SW480 (cell line): ENCODE data around the gene CSAG3.
"Not testable (repeated sequence)": the region's sequence is repeated elsewhere in the genome, so short reads cannot be mapped to it uniquely, and the experiment has no call there.

ENCODE experiments used
- DNase-seq: peaks from one replicate; pipeline ENCODE4 v3.0.0-alpha.2; 2016; ENCODE audit warnings: low spot score

The CSAG3 gene

GRCh38 chrX:152758918-152759317 lies at the start of gene CSAG3:
Gene CSAG3 (plus strand): TSS chrX:152759218.
- not testable (repeated sequence) for DNase-seq

GRCh38 chrX:152713195-152713594 lies 45.8 kb upstream of the CSAG3 start:
- not testable (repeated sequence) for DNase-seq

- not testable (repeated sequence) for DNase-seq
Observed at GRCh38 chrX:152713815-152714787, 44.9 kb upstream of the CSAG3 start, which contains the start of gene MAGEA2B. Gene MAGEA2B (plus strand): TSS chrX:152714628. CDS start chrX:152717107, 2,479 bp downstream.

- no peak for DNase-seq
Observed at GRCh38 chrX:152725409-152725808, 33.6 kb upstream of the CSAG3 start.

- no peak for DNase-seq
Observed at GRCh38 chrX:152733261-152733975, 25.6 kb upstream of the CSAG3 start, which contains the start of the genes CSAG1 and MAGEA12. Gene CSAG1 (minus strand): TSS chrX:152733721. CDS start chrX:152732460, 1,261 bp downstream. Gene MAGEA12 (plus strand): TSS chrX:152733757. CDS start chrX:152736162, 2,405 bp downstream.

- DNase-seq = not testable (repeated sequence)
Observed at GRCh38 chrX:152734143-152734858, 24.7 kb upstream of the CSAG3 start.

GRCh38 chrX:152735101-152735500 lies 23.9 kb upstream of the CSAG3 start:
- DNase-seq = no peak

- no peak for DNase-seq
Observed at GRCh38 chrX:152735860-152736511, 23.0 kb upstream of the CSAG3 start.

- not testable (repeated sequence) for DNase-seq
Observed at GRCh38 chrX:152736528-152736927, 22.5 kb upstream of the CSAG3 start.

- no peak for DNase-seq
Observed at GRCh38 chrX:152738560-152738959, 20.5 kb upstream of the CSAG3 start.

- DNase-seq = not testable (repeated sequence)
Observed at GRCh38 chrX:152753686-152754650, 5.0 kb upstream of the CSAG3 start, which contains the start of gene MAGEA2. Gene MAGEA2 (minus strand): TSS chrX:152753842. CDS start chrX:152751363, 2,479 bp downstream.

GRCh38 chrX:152754871-152755270 lies 4.1 kb upstream of the CSAG3 start:
- not testable (repeated sequence) for DNase-seq

GRCh38 chrX:152759544-152759943 lies 526 bp downstream of the CSAG3 start:
- not testable (repeated sequence) for DNase-seq

- DNase-seq = not testable (repeated sequence)
Observed at GRCh38 chrX:152761582-152761981, 2.6 kb downstream of the CSAG3 start.

- not testable (repeated sequence) for DNase-seq
Observed at GRCh38 chrX:152766562-152766961, 7.5 kb downstream of the CSAG3 start.

- DNase-seq = not testable (repeated sequence)
Observed at GRCh38 chrX:152769549-152770289, 10.7 kb downstream of the CSAG3 start, which contains the start of gene MAGEA6. Gene MAGEA6 (minus strand): TSS chrX:152769689. CDS start chrX:152767650, 2,039 bp downstream.

- not testable (repeated sequence) for DNase-seq
Observed at GRCh38 chrX:152787062-152787461, 28.0 kb downstream of the CSAG3 start.

GRCh38 chrX:152798945-152799344 lies 39.9 kb downstream of the CSAG3 start:
- no peak for DNase-seq

GRCh38 chrX:152806035-152806434 lies 47.0 kb downstream of the CSAG3 start:
- DNase-seq = no peak
